ENCODE results near the gene NKPD1.

Gene NKPD1

DNA sequence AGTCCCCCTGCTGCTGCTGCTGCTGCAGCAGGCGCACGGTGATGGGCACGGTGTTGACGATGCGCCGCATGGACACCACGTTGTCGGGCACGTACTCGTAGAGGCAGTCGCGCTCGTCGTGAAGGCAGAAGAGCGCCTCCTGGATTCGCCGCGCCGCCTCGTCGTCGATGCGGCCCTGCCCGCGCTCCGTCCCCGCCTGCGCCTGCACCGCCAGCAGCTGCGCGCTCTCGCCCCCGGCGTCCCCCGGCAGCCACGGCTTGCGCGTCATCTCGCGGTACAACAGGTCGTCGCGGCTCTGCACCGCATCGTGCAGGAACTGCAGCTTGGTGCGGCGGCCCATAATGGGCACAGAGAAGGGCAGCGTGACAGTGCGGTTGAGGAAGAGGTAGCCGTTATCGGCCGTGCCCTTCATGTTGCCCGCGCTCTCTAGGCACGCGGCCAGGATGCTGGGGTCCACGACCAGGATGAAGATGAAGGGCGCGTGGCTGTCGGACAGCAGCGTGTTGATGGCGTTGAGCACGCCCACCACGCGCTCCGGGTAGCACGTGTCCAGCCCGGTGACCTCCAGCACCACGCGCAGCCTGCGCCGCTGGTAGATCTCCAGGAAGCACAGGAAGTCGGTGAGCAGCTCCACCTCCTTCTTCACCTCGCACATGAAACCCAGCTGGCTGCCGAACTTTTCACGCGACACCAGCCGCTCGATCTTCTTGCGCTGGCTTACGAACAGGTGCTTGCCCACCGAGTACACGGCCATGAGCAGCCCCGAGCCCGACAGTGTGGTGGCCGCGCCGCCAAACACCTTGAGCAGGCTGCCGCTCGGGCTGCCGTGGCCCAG lies 8.1 kb downstream of the NKPD1 start:
- peak; percentile 50 for DNase-seq

DNA sequence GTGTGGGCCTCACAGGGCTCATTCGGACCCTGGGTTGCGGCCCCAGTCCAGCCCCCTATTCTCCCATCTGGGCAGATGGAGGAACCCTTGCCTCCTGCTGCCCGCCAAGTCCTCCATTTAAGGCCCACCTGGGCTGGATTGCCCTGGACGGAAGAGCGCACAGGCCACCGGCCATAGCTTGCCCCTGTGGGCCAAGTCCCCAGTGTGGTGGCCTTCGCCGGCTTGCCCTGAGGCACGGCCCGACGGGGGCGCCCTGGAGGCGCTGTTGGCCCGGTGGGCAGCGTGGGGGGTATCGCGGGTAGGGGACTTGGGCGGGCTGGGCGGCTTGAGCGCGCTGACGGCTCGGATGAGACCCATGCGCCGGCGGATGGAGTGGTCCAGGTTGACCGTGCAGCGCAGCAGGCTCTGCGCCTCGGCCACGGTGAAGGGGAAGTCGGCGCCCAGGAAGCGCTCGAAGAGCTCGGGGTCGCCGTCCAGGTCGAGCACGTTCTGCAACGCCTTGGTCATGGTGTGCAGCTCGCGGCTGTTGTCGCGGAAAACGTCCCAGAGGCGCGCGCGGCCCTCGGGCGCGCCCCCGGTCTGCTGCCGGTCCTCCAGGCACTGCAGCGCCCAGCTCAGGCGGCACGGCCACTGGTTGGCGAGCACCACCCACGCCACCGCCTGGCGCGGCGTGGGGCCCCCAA lies 8.8 kb downstream of the NKPD1 start:
- no peak for DNase-seq

DNA sequence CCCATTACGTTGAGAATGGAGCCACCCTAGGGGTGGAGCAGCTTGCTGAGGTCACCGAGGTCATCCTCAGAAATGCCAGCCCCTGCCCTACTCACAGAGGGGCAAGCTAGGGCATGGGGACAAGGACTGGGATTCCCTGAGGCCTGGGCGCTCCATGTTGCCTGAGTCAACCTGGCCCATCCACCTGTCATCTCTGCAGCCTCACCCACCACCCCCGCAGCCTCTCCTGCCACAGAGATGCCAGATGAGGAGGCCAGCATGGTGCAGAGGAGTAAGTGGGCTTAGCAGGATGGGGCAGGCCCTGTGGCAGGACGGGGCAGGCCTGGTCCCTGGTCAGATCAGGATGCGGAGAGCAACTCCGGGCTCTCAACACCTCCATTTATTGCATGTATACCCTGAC lies 9.5 kb downstream of the NKPD1 start:
- no peak for DNase-seq

DNA sequence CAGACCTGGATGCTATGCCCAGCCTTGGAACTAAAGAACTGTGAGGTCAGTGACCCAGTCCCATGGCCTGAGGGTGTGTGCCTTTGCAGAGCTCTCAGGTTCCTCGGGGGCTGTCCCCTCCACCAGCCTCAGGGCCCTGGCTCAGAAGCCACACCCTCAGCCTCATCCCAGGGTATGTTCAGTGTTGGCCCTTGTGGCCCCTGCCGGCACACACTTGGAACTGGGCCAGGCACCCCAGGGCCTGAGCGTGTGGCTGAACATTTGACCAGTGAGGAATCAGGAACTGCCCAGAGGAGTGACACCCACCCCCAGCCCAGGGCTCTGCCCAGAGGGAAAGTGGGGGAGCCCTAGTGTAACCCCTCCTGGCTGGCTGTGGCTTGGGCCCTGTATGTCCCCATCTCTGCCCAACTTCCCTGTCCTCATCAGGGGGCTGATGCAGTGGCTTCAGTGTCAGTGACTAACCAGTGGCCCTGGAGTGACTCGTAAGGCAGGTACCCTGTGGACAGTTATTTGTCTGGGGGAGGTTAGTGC lies 10.0 kb downstream of the NKPD1 start:
- no peak for DNase-seq

DNA sequence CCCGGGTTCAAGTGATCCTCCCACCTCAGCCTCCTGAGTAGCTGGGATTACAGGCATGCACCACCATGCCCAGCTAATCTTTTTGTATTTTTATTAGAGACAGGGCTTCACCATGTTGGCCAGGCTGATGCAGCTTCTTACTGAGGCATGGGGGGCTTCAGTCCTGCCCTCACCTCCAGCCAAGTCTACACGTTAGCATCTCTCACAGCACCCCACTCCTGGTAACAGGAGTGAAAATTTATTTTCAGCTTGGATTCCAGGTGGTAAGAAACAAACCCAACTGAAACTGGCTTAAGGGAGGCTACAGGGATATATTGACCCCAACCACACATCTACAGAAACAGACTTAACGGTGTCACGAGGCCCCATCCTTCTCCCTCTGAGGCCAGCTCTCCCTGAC lies 10.6 kb downstream of the NKPD1 start:
- no peak for DNase-seq

DNA sequence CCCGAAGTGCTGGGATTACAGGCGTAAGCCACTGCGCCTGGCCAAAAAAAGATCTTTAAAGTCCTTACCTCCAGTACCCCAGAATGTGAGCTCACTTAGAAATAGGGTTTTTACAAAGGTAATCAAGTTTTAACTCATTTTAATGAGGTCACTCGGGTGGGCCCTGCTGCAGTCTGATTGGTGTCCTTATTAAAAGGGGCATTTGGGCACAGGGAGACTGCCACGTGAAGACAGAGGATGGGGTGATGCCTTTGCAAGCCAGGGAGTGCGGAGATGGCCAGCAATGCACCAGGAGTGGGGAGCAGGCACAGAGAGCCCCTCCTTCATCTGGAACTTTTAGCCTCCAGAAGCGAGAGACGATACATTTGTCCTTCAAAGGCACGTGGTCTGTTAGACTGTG lies 11.7 kb downstream of the NKPD1 start:
- DNase-seq, result no peak

DNA sequence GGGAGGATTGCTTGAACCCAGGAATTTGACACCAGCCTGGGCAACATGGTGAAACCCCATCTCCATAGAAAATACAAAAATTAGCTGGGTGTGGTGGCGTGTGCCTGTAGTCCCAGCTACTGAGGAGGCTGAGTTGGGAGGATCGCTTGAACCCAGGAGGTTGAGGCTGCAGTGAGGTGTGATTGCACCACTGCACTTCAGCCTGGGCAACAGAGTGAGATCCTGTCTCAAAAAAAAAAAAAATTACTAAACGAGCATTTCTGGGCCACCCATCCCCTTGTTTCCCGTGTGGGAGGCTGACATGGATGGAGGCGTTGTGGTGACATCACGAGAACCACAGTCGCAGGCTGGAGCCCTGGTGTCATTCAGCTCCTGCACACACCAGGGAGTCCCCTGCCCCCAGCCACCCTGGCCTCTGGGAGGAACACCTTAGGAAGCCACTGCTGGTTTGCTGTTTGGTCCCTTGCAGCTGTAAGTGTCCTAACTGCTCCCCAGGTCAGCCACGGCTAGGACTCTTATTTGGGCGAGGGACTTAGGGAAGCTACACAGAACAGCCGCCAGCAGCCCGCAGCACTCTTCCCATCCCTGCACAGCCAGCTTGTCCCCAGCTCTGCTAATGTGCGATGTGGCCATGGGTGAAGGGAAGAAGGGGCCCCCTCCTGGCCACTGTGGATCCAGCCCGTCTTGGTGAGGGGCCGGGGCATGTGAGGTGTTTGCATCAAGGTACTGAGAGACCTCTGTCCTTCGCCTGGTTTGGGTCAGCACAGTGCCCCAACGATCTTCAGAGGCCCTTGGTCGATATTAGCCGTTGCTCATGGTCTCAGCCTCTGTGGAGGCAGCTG lies 12.7 kb downstream of the NKPD1 start:
- no peak for DNase-seq

DNA sequence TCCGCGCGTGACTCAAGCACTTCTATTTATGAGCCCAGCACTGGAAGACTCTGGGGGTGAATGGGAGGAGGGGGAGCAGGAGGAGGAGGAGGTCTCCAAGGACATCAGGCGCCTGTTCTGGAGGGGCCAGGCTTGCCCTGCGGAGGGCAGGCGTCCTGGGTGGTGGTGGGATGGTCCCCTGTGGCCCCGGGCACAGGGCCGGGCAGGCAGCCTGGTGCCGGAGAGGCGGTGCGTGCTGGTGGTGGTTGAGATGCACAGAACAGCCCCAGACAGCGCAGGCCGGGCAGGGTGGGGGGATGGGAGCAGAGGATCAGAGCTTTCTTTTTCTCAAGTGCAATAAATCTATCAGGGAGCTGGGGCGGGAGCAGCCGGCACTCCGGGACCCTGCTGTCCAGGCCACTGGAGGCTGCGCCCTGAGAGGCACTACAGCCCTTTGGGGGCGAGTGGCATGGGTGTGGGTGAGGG lies 14.0 kb downstream of the NKPD1 start:
- no peak for DNase-seq

DNA sequence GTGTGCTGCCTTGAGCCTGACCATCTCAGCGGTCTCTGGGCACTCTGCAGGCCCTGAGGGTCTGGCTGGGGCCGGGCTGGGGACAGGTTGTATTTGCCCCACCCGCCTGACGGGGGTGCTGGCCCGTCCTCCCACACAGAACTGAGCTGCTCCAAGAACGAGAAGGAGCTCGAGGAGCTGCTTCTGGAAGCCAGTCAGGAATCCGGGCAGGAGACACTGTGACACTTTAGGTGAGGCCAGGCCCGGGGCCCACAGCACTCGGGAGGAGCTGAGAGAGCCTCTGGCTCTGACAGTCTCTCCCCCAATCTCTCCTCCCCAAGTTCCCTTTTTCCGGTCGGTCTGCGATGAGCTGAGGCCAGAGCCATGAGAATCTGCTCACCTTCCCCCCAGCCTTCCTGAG lies 14.5 kb downstream of the NKPD1 start:
- no peak for DNase-seq

DNA sequence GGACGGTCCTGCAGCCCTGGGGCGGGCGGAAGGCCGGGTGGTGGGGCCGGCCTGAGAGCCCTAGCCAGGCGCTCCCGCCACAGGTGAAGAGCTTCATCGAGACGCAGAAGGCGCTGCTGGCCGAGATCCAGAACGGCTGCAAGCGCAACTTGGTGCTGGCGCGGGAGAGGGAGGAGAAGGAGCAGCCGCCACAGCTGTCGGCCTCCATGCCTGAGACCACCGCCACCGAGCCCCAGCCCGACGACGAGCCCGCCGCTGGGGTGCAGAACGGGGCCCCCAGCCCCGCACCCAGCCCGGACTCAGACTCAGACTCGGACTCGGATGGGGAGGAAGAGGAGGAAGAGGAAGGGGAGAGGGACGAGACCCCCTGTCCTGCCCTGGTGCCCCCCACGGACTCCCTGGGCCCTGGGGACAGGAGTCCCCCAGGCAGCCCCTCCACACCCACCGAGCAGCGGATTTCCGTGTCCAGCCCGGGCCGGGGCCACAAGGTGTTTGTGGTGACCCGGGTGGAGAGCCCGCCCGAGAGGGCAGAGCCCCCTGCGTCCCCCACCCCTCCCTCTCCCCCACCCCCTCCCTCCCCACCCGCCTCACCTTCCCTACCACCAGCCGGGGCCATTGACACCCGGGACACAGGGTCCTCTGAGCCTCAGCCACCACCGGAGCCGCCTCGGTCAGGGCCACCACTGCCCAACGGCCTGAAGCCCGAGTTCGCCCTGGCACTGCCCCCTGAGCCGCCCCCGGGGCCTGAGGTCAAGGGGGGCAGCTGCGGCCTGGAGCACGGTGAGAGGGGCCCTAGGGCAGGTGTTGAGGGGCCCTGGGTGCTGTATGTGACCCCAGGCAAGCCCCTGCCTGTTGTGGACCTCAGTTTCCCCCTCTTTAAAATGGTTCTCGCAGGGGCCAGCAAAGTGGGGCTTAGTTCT lies 15.3 kb downstream of the NKPD1 start:
- no peak for DNase-seq

DNA sequence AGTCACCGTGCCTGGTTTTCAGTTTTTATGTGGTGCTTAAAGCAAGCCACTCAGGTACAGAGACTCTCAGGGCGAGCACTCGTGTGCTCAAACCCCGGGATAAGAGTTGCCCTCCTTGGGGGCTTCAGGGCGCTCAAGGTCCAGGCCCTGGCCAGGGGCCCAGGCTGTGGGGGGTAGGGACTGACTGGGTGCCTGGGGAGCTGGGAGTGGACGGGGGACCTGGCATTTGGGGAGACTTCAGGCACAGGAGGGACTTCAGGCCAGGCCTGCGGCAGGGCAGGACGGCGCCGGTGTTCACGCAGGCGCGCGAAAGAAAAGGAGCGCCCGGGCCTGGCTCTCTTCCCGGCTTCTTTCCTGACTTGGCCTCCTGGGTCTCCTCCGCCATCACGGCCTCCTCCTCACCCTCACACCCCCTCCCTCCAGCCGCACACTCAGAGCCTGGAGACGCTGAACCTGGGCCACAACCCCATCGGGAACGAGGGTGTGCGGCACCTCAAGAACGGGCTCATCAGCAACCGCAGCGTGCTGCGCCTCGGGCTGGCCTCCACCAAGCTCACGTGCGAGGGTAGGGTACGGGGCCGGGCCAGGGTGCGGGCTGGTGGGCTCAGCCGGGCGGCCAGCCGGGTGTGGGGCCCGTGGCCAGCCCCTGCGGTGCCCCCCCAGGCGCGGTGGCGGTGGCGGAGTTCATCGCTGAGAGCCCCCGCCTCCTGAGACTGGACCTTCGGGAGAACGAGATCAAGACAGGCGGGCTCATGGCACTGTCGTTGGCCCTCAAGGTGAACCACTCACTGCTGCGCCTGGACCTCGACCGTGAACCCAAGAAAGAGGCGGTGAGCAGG lies 16.1 kb downstream of the NKPD1 start:
- no peak for DNase-seq

DNA sequence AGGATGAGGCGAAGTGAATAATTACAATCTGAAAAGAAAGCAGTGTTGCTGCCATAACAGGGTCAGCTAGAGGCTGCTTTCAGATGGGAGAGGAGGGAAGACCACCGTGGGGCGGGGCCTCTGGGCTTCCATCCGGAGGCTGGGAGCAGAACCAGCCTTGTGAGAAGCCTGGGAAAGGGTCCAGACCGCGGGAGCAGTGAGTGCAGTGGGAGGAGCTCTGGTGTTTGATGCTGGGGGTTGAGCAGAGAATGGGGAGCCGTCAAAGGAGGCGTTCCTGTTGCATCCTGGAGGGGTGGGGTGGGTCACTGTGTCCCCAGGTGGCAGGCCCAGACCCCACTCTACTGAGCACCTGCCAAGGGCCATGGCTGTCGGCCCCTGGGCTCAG lies 18.1 kb downstream of the NKPD1 start:
- DNase-seq, result no peak

DNA sequence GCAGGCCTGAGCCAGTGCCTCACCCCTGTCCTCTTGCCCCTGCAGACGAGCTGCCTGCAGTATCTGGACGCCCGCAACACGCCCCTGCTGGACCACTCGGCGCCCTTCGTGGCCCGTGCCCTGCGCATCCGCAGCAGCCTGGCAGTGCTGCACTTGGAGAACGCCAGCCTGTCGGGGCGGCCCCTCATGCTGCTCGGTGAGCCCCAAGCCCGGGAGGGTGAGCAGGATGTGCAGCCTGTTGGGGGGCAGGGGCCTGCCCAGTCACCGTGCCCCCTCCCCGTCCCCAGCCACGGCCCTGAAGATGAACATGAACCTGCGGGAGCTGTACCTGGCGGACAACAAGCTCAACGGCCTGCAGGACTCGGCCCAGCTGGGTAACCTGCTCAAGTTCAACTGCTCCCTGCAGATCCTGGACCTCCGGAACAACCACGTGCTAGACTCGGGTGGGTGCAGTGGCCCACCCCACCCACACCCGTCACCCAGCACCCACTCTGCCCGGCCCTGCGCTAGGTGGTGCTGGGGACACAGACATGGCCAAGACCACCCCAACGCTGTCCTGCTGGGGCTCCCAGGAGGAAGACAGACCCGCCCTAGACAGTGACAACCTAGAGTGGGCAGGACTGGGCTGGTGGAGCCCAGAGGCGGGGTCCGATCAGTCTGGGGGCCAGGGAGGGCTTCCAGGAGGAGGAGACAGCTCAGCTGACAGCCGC lies 18.6 kb downstream of the NKPD1 start:
- no peak for DNase-seq

DNA sequence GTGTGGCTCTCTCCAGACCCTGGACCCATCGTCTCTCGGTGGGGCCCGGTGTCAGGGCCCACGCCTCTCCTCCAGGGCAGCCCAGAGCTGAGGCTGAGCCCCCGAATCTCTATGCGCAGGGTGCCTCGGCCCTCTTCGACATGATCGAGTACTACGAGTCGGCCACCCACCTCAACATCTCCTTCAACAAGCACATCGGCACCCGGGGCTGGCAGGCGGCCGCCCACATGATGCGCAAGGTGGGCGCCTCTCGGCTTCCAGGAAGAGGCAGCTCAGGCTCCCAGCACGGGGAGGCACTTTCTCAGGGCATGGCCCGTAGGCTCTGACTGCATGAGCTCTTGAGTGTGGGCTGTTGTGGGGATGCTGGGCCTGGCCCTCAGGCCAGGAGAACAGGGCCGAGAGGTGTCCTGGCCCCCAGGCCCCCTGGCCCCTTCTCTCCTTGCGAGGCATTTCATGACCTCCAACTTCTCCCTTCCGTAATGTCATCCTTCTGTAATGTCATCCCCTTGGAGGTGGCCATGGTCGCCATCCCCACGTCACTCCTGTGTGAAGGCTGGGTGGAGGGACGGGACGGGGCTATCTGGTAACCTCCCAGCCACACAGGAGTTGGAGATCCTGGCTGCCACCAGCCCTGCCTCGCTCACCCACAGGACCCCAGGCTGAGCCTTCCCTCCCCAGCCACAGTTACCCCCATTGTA lies 19.4 kb downstream of the NKPD1 start:
- no peak for DNase-seq

DNA sequence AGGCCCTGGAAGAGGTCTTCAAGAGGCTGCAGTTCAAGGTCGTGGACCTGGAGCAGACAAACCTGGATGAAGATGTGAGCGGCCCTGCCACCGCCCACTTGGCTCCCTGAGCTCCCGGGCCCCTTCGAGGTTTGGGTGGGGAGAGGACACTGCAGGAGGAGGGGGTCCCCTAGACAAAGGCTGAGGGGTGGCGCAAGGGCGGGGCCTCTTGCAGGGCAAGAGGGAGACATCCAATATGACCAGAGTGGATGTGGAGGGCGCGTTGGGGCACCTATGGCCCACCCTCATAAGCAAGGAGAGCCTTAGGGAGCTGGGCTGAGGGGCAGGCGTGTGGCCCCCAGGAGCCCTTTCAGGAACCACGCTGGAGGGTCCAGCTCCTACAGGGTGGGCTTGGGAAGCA lies 20.2 kb downstream of the NKPD1 start:
- no peak for DNase-seq

DNA sequence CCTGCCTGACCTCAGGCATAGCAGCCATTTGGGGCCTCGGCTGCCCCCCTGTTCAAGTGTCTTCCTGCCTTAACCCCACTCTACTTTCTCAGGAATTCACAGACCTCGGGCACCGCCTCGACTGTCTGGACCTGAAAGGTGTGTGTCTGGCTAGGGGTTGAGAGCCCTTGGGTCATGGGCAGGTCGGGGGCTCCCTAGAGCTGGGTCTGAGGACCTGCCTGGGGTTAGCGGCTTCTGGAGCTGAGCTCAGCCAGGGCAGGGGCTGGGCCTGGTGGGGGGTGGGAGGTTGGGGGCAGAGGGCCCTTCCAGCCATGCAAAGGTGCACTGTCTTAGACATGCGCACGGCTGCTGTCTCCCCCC lies 20.7 kb downstream of the NKPD1 start:
- no peak for DNase-seq

DNA sequence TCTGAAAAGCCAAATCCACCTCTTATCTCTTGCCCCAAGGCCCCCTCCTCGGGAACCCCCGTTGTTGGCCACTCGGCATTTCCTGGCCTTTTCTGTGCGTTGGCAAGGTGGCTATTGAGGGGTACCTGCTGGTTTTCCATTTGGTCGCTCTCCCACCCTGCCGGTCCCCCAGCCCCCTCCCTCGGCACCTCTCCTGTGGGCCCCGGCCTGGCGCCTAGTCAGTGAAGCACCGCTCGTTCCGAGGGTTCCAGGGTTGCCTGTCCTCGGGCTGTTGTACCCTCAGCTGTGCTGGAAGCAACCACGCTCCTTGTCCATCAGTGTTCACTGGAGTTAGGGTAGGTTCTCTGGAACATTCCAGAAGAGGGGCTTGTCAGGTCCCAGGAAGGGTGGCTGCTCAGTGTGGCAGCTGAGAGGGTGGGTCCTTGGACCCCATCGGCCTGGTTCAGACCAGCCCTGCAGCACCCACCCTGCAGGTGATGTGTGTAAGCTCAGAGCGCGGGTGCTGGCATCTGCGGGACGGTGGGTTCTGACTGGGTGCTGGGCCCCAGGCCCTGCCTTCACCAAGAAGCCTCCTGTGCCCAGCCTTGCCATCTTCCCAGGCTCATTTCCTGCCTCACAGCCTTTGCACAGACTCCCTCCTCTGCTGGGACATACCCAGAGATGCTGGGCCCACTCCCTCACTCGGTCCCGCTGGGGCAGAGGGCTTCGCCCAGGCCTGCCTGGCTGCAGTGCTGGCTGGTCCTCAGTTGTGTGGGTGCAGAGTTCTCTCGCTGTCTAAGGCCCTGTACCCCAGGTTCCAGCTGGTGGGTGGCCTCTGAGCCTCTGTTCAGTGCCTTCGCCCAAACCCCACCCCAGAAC lies 21.3 kb downstream of the NKPD1 start:
- DNase-seq, result no peak

DNA sequence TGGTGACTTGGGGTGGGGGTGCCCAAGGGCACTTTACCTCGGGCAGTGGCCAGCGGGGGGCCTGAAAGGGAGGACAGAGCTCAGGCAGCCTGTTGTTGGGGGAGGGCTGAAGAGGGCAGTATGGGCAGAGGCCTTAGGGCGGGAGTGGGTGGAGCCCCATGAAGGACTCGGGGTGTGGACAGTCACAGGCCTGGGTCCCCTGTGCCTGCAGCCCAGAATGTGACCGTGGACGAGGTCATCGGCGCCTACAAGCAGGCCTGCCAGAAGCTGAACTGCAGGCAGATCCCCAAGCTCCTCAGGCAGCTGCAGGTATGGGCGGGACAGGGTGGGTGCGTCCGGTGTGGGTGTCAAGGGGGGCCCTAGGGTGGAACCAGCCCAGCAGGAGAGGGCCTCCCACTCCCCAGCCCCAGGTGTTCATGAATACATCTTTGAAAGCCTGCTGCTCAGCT lies 22.5 kb downstream of the NKPD1 start:
- no peak for DNase-seq

DNA sequence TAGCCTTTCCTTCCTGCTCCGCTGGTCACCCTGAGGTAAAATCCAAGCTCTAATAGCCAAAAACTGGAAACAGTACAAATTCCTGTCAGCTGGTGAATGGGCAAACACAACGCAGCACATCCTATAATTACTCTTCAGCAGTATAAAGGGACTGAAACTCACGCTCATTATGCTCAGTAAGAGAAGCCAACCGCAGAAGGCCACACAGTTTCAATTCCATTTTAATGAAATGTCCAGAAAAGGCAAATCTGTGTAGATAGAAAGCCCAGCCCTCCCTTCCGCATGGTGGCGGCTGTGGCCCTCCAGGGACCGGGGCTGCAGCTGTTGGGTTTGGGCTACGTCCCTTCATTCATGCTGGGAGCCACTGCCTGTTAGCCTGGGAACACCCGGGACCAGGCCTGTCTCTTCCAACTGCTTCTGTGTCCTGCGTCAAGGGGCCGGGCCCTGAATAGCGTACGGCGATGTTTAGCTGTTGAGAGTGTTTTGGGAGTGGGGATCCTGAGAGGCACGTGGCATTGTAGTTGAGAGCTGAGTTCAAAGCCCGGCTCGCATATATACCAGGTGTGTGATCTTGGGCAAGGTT lies 23.5 kb downstream of the NKPD1 start:
- no peak for DNase-seq
